Measurements from ENCODE around the gene TUBGCP2. TPM values are rescaled to one million over a fixed set of nuclear protein-coding genes. Genes with fewer than 3 reads are reported as not detected.

TUBGCP2 gene
- total and polyA plus RNA-seq, 2 experiments from 2014 or later, result 39.7 to 53.9 TPM

GRCh38 chr10:133271521-133272300 lies 37.0 kb downstream of the TUBGCP2 start:
- H2AFZ ChIP-seq, result no peak overlapping the region
- no peaks in the 10 kb centered on the region for H4K20me1 ChIP-seq (ENCODE audit: insufficient read depth)
- WGBS, 2 experiments (ENCODE audit: low coverage in 1 of 2, low lambda C conversion rate in 2 of 2, missing lambda C conversion rate in 2 of 2), result 70 to 74% methylated on average over 29 to 35 of the region's 35 CpGs
- TF ChIP-seq EZH2 (IDR thresholded peaks at IDR 0.05; ENCODE audit: insufficient read depth, poor library complexity, severe bottlenecking) (no peak), EZH2phosphoT487 (IDR thresholded peaks at IDR 0.05; ENCODE audit: insufficient read depth, low read depth) (no peak)
- no peak overlapping the region for H3K4me2 ChIP-seq (ENCODE audit: unreplicated experiment)
- H3F3A ChIP-seq (ENCODE audit: insufficient read depth), result no peaks in the 10 kb centered on the region
- H3K9me3 ChIP-seq (ENCODE audit: low read depth), result no peaks in the 10 kb centered on the region
- DNase-seq, result no peak
- H3K9ac ChIP-seq, result no peak overlapping the region
- no peaks in the 10 kb centered on the region for H3K27me3 ChIP-seq (replicated peaks; ENCODE audit: insufficient read depth)
- no peaks in the 10 kb centered on the region for H3K79me2 ChIP-seq (ENCODE audit: insufficient read depth)
- H3K27ac ChIP-seq, result no peak overlapping the region
- H3K36me3 ChIP-seq (ENCODE audit: low read depth), result no peaks in the 10 kb centered on the region
- H3K4me1 ChIP-seq (ENCODE audit: insufficient read depth), result no peaks in the 10 kb centered on the region
- no peaks in the 10 kb centered on the region for H3K9me2 ChIP-seq (ENCODE audit: insufficient read depth)
- no peak overlapping the region for H3K4me3 ChIP-seq
- in situ Hi-C loops (cut with MboI), result no loop called here

DNA sequence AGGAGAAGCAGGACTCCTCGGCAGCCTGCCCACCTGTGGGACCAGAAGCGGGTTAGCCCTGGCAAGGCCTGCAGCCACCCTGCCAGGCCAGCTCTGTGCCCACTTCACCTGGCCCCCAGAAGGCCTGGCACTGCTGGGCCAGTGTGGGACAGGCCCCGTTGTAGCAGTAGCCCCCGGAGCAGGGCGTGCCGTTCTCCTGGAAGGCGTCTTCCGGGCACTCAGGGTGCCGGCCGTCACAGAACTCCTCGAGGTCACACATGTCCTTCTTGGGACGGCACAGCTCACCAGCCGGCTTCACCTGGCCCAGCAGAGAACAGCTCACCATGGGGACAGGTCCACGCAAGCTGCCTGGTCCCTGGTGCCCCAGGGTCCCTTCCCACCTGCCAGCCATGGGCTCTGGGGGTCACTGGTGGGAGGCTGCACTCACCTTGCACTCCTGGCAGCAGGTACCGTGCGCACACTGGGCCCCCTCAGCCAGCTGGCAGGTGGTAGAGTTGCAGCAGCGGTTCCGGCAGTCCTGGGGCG lies 37.8 kb downstream of the TUBGCP2 start:
- TF ChIP-seq EZH2phosphoT487 (IDR thresholded peaks at IDR 0.05; ENCODE audit: insufficient read depth, low read depth), result no peak
- TF ChIP-seq EZH2 (IDR thresholded peaks at IDR 0.05; ENCODE audit: insufficient read depth, poor library complexity, severe bottlenecking), result no peak
- no peaks in the 10 kb centered on the region for H3K36me3 ChIP-seq (ENCODE audit: low read depth)
- WGBS, 2 experiments (ENCODE audit: low coverage in 1 of 2, low lambda C conversion rate in 2 of 2, missing lambda C conversion rate in 2 of 2), result 86 to 89% methylated on average over 19 of the region's 19 CpGs
- H3K4me1 ChIP-seq (ENCODE audit: insufficient read depth), result no peaks in the 10 kb centered on the region
- in situ Hi-C loops (cut with MboI), result no loop called here
- no peaks in the 10 kb centered on the region for H3K9me3 ChIP-seq (ENCODE audit: low read depth)
- no peak overlapping the region for H3K9ac ChIP-seq
- H3F3A ChIP-seq (ENCODE audit: insufficient read depth), result no peaks in the 10 kb centered on the region
- no peak overlapping the region for H3K4me3 ChIP-seq
- H3K79me2 ChIP-seq (ENCODE audit: insufficient read depth), result no peaks in the 10 kb centered on the region
- DNase-seq, result no peak
- H3K9me2 ChIP-seq (ENCODE audit: insufficient read depth), result no peaks in the 10 kb centered on the region
- no peaks in the 10 kb centered on the region for H3K27me3 ChIP-seq (replicated peaks; ENCODE audit: insufficient read depth)
- no peak overlapping the region for H2AFZ ChIP-seq
- H3K4me2 ChIP-seq (ENCODE audit: unreplicated experiment), result no peak overlapping the region
- H4K20me1 ChIP-seq (ENCODE audit: insufficient read depth), result no peaks in the 10 kb centered on the region
- H3K27ac ChIP-seq, result no peak overlapping the region

DNA sequence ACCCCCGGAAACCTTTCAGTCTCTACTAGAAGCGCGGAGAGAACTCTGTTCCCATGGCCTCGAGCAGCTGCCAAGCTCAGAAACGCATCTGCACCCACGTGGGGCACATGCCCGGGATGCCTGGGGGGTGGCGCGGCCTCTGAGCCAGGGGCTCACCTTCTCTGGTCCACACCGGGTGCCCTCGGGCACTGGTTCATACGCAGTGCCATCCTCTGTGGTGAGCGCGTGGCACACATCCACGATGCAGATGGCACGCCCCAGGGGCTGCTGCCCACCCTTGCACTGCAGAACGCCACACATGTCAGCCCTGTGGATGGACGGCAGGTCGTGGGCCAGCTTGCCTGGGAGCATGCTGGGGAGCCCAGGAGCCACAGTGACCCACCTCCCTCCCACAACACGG lies 38.5 kb downstream of the TUBGCP2 start:
- Histone ChIP-seq H3K4me1 (ENCODE audit: insufficient read depth) (no peaks in the 10 kb centered on the region), H3K4me3 (no peak overlapping the region), H3K79me2 (ENCODE audit: insufficient read depth) (no peaks in the 10 kb centered on the region), H3K27ac (no peak overlapping the region), H3K9me3 (ENCODE audit: low read depth) (no peaks in the 10 kb centered on the region), H3K27me3 (replicated peaks; ENCODE audit: insufficient read depth) (no peaks in the 10 kb centered on the region), H2AFZ (no peak overlapping the region), H4K20me1 (ENCODE audit: insufficient read depth) (no peaks in the 10 kb centered on the region), H3K9ac (no peak overlapping the region), H3F3A (ENCODE audit: insufficient read depth) (no peaks in the 10 kb centered on the region), H3K4me2 (ENCODE audit: unreplicated experiment) (no peak overlapping the region), H3K9me2 (ENCODE audit: insufficient read depth) (no peaks in the 10 kb centered on the region), H3K36me3 (ENCODE audit: low read depth) (no peaks in the 10 kb centered on the region)
- TF ChIP-seq EZH2phosphoT487 (IDR thresholded peaks at IDR 0.05; ENCODE audit: insufficient read depth, low read depth) (no peak), EZH2 (IDR thresholded peaks at IDR 0.05; ENCODE audit: insufficient read depth, poor library complexity, severe bottlenecking) (no peak)
- no peak for DNase-seq
- in situ Hi-C loops (cut with MboI), result no loop called here
- 83 to 85% methylated on average over 20 of the region's 20 CpGs for WGBS, 2 experiments (ENCODE audit: low coverage in 1 of 2, low lambda C conversion rate in 2 of 2, missing lambda C conversion rate in 2 of 2)

DNA sequence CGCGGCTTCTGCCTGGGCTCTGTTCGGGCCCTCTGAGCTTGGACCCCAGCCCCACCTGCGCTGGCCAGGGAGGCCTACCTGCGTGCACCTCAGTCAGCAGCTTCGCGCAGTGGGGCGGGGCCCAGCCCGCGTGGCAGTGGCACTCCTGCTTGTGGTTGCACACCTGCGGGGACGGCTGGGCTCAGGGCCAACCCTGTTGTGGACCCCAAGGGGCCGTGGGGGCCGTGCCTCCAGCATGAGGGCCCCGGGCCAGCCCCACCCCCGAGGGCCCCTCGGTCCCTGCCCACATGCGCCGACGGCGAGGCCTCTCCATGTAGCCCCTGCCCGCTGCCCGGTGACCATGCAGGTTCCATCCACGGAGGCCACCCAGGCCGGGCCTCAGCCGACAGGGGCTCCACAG lies 39.3 kb downstream of the TUBGCP2 start:
- H3F3A ChIP-seq (ENCODE audit: insufficient read depth), result no peaks in the 10 kb centered on the region
- WGBS, 2 experiments (ENCODE audit: low coverage in 1 of 2, low lambda C conversion rate in 2 of 2, missing lambda C conversion rate in 2 of 2), result 84 to 92% methylated on average over 19 to 21 of the region's 26 CpGs
- no peak overlapping the region for H3K4me3 ChIP-seq
- TF ChIP-seq EZH2phosphoT487 (IDR thresholded peaks at IDR 0.05; ENCODE audit: insufficient read depth, low read depth), result no peak
- TF ChIP-seq EZH2 (IDR thresholded peaks at IDR 0.05; ENCODE audit: insufficient read depth, poor library complexity, severe bottlenecking), result no peak
- no peaks in the 10 kb centered on the region for H3K27me3 ChIP-seq (replicated peaks; ENCODE audit: insufficient read depth)
- H3K27ac ChIP-seq, result no peak overlapping the region
- H3K9me2 ChIP-seq (ENCODE audit: insufficient read depth), result no peaks in the 10 kb centered on the region
- in situ Hi-C loops (cut with MboI), result no loop called here
- no peak overlapping the region for H3K4me2 ChIP-seq (ENCODE audit: unreplicated experiment)
- no peak overlapping the region for H3K9ac ChIP-seq
- H3K4me1 ChIP-seq (ENCODE audit: insufficient read depth), result no peaks in the 10 kb centered on the region
- H4K20me1 ChIP-seq (ENCODE audit: insufficient read depth), result no peaks in the 10 kb centered on the region
- no peak overlapping the region for H2AFZ ChIP-seq
- no peaks in the 10 kb centered on the region for H3K36me3 ChIP-seq (ENCODE audit: low read depth)
- DNase-seq, result no peak
- H3K79me2 ChIP-seq (ENCODE audit: insufficient read depth), result no peaks in the 10 kb centered on the region
- H3K9me3 ChIP-seq (ENCODE audit: low read depth), result no peaks in the 10 kb centered on the region

All from GM23248 (cell line).